ENCODE data around the gene CNST. TPM values are rescaled to one million over a fixed set of nuclear protein-coding genes. Genes with fewer than 3 reads are reported as not detected.
"Not testable (repeated sequence)": the region's sequence is repeated elsewhere in the genome, so short reads cannot be mapped to it uniquely, and the experiment has no call there.

The CNST gene
- total RNA-seq, 6 experiments from 2014 or later, result 9.8 to 21.7 (median 14.6) TPM

GRCh38 chr1:246708166-246708565 is 141.9 kb downstream of the CNST start:
- Histone ChIP-seq H3K36me3 (no peaks in the 10 kb centered on the region), H3K4me1 (peaks cover 0 to 35% (median 10%) of the 10 kb centered on the region in 4 donors), H3K9me3 (no peaks in the 10 kb centered on the region), H3K4me3 (no peak overlapping the region), H3K27ac (peak overlapping the region in 2 of 3 donors; percentile 61 to 78), H3K27me3 (no peaks in the 10 kb centered on the region)
- ATAC-seq (no peak), DNase-seq (no peak)
- TF ChIP-seq CTCF (IDR thresholded peaks at IDR 0.05) (no peak), POLR2A (IDR thresholded peaks at IDR 0.05) (no peak)
- intact Hi-C loops (cut with DNase I), result no loop called here
- 90% methylated on average over 6 of the region's 6 CpGs for WGBS (ENCODE audit: insufficient coverage, low coverage, low lambda C conversion rate, missing lambda C conversion rate)

GRCh38 chr1:246709196-246709595 is 142.9 kb downstream of the CNST start:
- Histone ChIP-seq H3K27ac (peak overlapping the region in 2 of 3 donors; percentile 61 to 78), H3K4me3 (no peak overlapping the region), H3K36me3 (no peaks in the 10 kb centered on the region), H3K4me1 (peaks cover 0 to 35% (median 10%) of the 10 kb centered on the region in 4 donors), H3K27me3 (no peaks in the 10 kb centered on the region), H3K9me3 (no peaks in the 10 kb centered on the region)
- no peak for DNase-seq
- TF ChIP-seq CTCF (IDR thresholded peaks at IDR 0.05), result no peak
- no peak for TF ChIP-seq POLR2A (IDR thresholded peaks at IDR 0.05)
- 38% methylated on average over 4 of the region's 4 CpGs for WGBS (ENCODE audit: insufficient coverage, low coverage, low lambda C conversion rate, missing lambda C conversion rate)
- ATAC-seq, result peak; percentile 60 to 78 (median 65)
- intact Hi-C loops (cut with DNase I), result no loop called here

GRCh38 chr1:246709835-246710234 is 143.6 kb downstream of the CNST start:
- 6% methylated on average over 2 of the region's 2 CpGs for WGBS (ENCODE audit: insufficient coverage, low coverage, low lambda C conversion rate, missing lambda C conversion rate)
- Histone ChIP-seq H3K36me3 (no peaks in the 10 kb centered on the region), H3K4me1 (peaks cover 0 to 35% (median 10%) of the 10 kb centered on the region in 4 donors), H3K9me3 (no peaks in the 10 kb centered on the region), H3K27me3 (no peaks in the 10 kb centered on the region), H3K27ac (peak overlapping the region; percentile 16 to 78 (median 61)), H3K4me3 (no peak overlapping the region)
- intact Hi-C loops (cut with DNase I), result no loop called here
- TF ChIP-seq CTCF (IDR thresholded peaks at IDR 0.05) (no peak), POLR2A (IDR thresholded peaks at IDR 0.05) (no peak)
- DNase-seq (peak in 1 of 3 donors; percentile 57), ATAC-seq (peak; percentile 76 to 85 (median 82))

GRCh38 chr1:246711548-246712003 is 145.3 kb downstream of the CNST start:
- H3K36me3 ChIP-seq, result no peaks in the 10 kb centered on the region
- TF ChIP-seq POLR2A (IDR thresholded peaks at IDR 0.05) (no peak), CTCF (IDR thresholded peaks at IDR 0.05) (no peak)
- DNase-seq (peak in 1 of 3 donors; percentile 52), ATAC-seq (peak in 1 of 4 donors; percentile 27)
- intact Hi-C loops (cut with DNase I), result no loop called here
- no CpG with 5 or more reads among the region's 3 CpGs for WGBS (ENCODE audit: insufficient coverage, low coverage, low lambda C conversion rate, missing lambda C conversion rate)
- no peaks in the 10 kb centered on the region for H3K9me3 ChIP-seq
- H3K27me3 ChIP-seq, result no peaks in the 10 kb centered on the region
- H3K4me3 ChIP-seq, result no peak overlapping the region
- H3K4me1 ChIP-seq, result peaks cover 0 to 35% (median 10%) of the 10 kb centered on the region in 4 donors
- H3K27ac ChIP-seq, result peak overlapping the region in 1 of 3 donors; percentile 43

GRCh38 chr1:246712428-246712827 is 146.2 kb downstream of the CNST start:
- 95% methylated on average over 4 of the region's 5 CpGs for WGBS (ENCODE audit: insufficient coverage, low coverage, low lambda C conversion rate, missing lambda C conversion rate)
- H3K27me3 ChIP-seq; DNase-seq; intact Hi-C loops (cut with DNase I); H3K36me3 ChIP-seq; ATAC-seq; H3K27ac ChIP-seq; H3K4me3 ChIP-seq; H3K9me3 ChIP-seq: not testable (repeated sequence)
- peaks cover 0 to 35% (median 7%) of the 10 kb centered on the region in 4 donors for H3K4me1 ChIP-seq

Small RNA genes lying within 50 kb of the gene (small RNA-seq; reads per million reads assigned to genes)
- gene AL356583.2 (0 reads per million in 2 experiments), gene AL591623.2 (0 reads per million in 2 experiments)

Other genes starting within 250 kb of the CNST start
- 10 to 100 TPM in 1 of 6 experiments, 1 to 10 TPM in 5; 6.3 to 10.0 (median 6.6) TPM for gene SMYD3, start 59.2 kb upstream of the CNST start, total RNA-seq
- 10 to 100 TPM; 13.1 to 24.8 (median 19.6) TPM for gene TFB2M, start 195 bp upstream of the CNST start, total RNA-seq
- 100 to 1,000 TPM in 1 of 6 experiments, 10 to 100 TPM in 5; 80.3 to 125 (median 85.3) TPM for gene SCCPDH, start 158.0 kb downstream of the CNST start, total RNA-seq